PFSK-1 (cell line): ENCODE results near the gene TNFRSF1B.

Experiments used
- FOXP2 ChIP-seq: optimal IDR thresholded peaks from 2 replicates; pipeline ENCODE3; 2011; ENCODE audit warnings: borderline replicate concordance, control low read depth, inconsistent platforms; ENCODE audit not compliant: insufficient read depth; ENCODE audit errors: extremely low read length, extremely low read depth
- POLR2AphosphoS5 ChIP-seq: IDR thresholded peaks from 2 replicates; pipeline ENCODE4 v1.6.1; 2012; ENCODE audit warnings: low read depth, mild to moderate bottlenecking, control low read depth, low read length, moderate library complexity
- REST ChIP-seq, 2 experiments: IDR thresholded peaks; 2 replicates each; pipeline versions ENCODE4 v1.6.1 to v1.8.0; 2011 to 2012; ENCODE audit warnings: low read depth in 2 of 2, low read length in 2 of 2, control low read depth in 1 of 2, inconsistent platforms in 1 of 2, mild to moderate bottlenecking in 1 of 2, moderate library complexity in 1 of 2; ENCODE audit not compliant: insufficient read depth in 1 of 2
- SIN3A ChIP-seq: IDR thresholded peaks from 2 replicates; pipeline ENCODE4 v1.6.1; 2012; ENCODE audit warnings: mild to moderate bottlenecking, low read length, moderate library complexity, borderline replicate concordance; ENCODE audit not compliant: insufficient read depth
- TAF1 ChIP-seq: IDR thresholded peaks from 2 replicates; pipeline ENCODE4 v1.6.1; 2012; ENCODE audit warnings: low read length, control low read depth, borderline replicate concordance; ENCODE audit not compliant: insufficient read depth

GRCh38 chr1:12164210-12164609 lies 2.6 kb upstream of the TNFRSF1B start:
- TF ChIP-seq REST (IDR thresholded peaks at IDR 0.05; ENCODE audit: insufficient read depth in 1 of 2, low read depth in 2 of 2, low read length in 2 of 2): no peak
- TF ChIP-seq POLR2AphosphoS5: no peak
- TF ChIP-seq SIN3A: no peak
- TF ChIP-seq TAF1: no peak
- TF ChIP-seq FOXP2: no peak
